Globus pallidus (tissue), 1 donor: ENCODE data around the gene TMEM131.
"Not testable (repeated sequence)": the region's sequence is repeated elsewhere in the genome, so short reads cannot be mapped to it uniquely, and the experiment has no call there.

Experiments
- DNase-seq: peaks from one replicate; pipeline ENCODE4 v3.0.0-alpha.2; 2015; ENCODE audit warnings: low spot score

Gene TMEM131

DNA sequence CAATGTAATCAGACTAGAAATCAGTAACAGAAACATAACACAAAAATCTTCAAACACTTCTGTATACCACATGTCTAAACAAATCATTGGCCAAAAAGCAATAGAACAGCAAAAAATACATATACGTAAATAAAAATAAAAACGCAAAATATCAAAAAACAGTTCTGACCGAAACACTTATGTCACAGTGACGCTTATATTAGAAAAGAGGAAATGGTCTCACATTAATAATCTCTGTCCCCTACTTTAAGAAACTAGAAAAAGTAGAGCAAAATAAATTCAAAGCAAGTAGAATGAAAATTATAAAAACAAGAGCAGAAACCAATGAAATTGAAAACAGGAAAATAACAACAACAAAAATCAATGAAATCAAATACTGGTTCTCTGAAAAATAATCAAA lies 41.9 kb downstream of the TMEM131 start:
- DNase-seq: no peak

DNA sequence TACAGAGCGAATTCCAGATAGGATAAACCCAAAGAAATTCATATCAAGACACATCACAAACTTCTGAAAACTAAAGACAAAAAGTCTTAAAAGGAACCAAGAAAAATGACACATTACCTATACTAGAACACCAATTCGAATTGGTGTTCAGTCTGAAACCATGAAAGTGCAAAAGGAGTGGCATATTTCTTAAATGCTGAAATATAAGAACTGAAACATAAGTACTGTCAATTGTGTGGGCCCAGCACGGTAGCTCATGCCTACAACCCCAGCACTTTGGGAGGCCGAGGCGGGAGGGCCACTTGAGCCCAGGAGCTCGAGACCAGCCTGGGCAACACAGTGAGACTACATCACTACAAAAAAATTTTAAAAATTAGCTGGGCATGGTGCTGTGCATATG lies 43.4 kb downstream of the TMEM131 start:
- no peak for DNase-seq

DNA sequence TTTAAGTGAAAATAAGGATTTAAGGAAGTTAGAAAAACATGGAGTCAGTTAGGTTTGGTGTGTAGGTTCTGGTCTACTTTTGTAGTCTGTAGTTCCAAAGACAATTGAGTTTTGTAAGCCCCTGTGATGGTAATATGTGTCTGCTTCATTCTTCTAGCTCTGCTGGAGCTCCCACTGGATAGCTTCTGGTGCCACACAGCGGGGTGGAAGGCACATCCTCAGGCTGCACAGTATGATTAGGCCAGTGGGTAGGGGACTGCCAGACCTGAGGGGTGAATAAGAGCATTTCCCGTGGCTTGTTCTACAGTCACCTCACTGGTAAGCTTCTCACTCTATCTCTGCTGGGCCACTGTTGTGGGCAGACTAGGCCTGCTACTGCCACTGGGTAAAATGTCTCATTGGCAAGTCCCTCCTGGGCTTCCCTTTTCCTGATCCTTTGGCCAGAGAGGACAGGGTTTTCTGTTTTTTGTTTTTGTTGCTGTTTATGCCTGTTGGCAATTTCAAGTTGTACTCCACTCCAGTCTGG lies 44.5 kb downstream of the TMEM131 start:
- DNase-seq: no peak

DNA sequence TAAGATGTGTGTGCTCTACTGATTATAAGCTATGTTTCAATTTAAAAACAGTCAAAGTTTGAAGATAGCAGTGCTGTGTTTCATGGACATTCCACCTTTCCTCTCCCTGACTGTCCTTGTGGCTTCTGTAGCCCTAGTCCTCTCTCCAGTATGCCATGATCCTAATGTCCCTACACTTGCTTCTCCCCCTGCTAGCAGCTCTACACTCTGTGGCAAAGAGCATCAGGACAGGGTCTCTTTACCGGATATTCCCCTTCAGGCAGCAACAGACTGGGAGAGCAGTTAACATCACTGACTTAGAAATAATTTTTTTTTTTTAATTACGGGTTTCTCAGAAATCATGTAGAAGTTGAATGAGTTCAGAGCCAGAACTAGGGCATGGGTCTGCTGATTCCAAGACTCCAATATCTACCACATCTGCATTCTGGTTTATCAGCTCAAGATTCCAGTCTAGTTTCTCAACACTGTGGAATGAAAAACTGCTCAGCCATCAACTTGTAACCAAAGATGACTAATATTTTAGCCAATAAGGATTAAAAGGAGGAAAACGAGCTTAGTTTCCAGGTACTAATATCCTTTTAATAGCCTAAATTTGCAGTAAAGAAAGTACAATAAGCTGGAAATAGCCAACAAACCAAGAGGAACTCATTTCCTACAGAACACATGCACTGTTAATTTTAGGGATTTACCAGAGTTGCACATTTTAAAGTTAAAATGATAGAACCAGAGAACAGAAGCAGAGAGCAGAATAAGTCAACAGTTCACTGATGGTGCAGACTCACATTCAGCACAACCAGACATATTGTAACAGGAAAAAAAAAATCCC lies 45.2 kb downstream of the TMEM131 start:
- no peak for DNase-seq

DNA sequence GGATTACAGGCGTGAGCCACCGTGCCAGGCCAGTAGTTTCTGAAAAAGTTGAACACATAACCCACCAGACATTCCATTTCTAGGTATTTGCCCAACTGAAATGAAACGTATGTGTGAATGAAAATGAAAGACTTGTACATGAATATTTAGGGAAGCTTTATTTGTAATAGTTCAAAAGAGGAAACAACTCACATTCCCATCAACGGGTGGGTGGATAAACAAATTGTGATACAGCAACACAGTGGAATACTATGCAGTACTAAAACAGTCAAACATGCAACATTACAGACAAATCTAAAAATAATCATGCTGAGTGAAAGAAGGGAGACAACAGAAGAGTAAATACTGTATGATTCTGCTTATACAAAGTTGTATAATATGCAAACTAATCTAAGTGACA lies 46.8 kb downstream of the TMEM131 start:
- no peak for DNase-seq

DNA sequence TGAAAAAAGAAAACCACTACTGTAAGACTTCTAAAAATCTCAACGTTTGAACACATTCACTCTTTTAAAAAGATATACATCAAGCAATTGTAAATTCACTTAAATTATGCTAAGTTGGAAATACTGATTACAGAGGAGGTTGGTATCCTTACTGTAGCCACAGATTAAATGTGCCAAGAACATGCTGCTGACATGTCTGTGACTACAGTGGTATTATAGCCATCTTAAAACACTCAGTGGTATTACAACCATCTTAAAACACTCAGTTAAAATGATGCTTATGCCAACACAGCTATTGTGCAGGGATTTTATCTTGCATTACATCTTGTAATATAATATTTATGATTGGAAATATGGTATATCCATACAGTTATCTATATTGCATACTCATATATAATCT lies 50.0 kb downstream of the TMEM131 start:
- DNase-seq: no peak

DNA sequence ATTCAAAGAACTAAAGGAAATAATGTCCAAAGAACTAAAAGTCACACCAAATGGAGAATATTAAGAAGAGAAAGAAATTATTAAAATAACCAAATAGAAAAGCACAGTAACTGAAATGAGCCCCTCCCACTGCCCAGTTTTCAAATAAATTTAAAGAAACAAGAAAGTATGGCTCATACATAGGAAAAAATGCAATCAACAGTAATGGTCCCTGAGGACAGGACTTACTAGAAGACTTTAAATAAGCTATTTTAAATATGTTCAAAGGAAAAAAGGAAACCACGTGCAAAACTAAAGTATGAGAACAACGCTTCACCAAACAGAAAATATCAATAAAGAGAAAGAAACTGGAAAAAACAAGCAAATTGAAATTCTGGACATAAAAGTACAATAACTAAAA lies 58.9 kb downstream of the TMEM131 start:
- DNase-seq: no peak

DNA sequence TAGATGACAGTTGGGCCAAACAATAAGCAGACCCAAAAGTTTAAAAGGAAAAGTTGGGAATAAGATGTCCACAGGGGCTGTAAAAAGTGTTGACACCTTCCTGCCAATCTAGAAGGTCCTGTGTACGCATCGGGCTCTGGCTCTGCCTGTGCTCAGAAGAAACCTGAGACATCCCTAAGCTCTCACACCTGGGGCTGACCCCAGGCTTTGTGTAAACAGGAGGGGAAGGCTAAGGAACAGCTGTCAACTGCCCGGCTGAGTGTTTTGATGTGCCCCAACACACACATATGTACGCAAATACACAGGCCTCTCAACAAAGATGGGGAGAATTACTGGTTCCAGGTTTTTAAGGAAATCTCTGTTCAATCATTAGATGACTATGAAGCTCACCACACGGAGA lies 59.5 kb downstream of the TMEM131 start:
- DNase-seq: no peak

DNA sequence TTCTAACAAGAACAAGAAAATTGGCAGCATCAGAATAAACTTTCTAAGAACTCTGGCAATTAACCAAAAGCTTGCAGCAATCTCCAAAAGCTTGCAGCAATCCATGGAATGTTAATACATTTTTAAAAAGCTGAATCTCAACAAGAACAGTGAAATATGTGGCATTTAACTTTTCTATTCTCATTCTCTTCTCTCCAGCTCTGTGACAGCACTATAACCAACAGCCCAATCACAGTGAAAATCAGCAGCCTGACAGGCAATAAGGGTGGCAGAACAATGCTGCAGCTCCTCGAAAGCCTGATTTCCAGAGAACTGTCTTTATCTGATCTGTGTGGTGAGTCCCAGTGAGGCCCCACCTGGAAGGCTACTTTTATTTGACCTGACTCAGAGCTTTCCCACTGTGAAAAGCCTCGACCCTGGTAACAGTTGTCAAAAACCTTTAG lies 60.0 kb downstream of the TMEM131 start:
- peak; percentile 15 for DNase-seq

DNA sequence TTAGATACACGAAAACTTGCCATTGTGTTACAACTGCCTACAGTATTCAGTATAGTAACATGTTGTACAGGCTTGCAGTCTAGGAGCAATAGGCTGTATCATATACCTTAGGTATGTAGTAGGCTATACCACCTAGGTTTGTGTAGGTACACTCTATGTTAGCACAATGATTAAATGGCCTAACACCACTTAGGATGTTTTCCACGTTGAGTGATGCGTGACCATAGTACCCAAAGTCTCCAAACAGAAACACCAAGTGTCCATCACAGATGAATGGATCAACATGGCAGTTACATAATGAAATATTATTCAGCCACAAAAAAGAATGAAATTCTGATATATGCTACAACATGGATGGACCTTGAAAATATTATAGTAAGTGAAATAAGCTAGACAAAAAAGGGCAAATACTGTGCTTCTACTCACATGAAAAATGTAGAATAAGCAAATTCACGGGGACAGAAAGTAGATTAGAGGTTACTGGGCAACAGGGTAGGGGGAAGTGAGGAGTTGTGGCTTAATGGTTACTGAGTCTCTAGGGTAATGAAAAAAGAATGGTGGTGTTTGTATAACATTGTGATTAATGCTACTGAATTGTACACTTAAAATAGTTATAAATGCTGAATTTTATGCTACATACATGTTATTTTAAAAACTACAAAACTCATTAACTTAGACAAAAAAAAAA lies 62.6 kb downstream of the TMEM131 start:
- DNase-seq: no peak

DNA sequence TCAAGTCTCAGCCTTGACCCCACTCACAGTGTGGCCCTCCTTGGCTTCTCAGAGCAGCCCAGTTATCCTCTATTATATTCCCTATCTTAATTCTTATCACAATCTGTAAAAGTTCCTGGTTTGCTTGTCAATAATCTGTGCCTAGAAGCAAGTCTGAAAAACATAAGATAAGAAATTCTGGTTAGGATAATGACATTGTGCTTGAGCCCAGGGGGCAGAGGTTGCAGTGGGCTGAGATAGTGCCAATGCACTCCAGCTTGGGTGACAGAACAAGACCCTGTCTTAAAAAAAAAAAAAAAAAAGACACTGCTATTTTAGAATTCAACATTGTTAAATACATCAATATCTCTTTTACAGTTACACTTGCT lies 63.9 kb downstream of the TMEM131 start:
- no peak for DNase-seq

DNA sequence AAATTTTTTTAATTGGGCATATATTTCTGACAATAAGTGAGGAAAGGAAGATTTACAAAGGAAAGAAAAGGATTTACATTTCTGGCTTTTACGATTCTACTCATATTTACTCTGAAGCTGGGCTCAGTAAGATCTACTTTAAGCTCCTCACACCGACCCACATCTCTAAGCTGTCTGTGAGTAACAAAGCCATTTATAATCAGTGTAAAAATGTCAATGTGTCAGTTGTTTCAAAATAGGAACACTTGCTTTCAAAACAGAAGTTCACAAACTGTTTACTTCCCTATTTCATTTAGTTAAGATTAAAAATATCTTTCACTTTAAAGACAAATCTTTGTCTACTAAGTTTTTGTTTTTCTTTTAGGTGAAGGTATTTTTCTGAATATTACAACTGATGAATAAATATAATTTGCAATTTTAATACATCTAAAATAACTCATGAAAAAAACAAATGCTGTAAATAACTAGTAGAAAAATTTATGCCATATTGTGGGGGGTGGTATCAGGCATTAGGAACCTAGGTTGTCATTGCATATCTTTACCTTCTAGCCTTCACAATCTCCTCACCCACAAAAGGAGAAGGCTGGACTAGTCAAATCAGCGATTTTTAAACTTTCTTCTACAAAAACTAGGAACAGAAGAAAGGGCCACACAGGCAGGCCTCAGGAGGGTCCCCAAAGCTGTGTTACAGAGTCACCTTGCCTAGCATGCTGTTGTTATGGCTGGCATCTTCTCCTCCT lies 64.5 kb downstream of the TMEM131 start:
- peak; percentile 5 for DNase-seq

DNA sequence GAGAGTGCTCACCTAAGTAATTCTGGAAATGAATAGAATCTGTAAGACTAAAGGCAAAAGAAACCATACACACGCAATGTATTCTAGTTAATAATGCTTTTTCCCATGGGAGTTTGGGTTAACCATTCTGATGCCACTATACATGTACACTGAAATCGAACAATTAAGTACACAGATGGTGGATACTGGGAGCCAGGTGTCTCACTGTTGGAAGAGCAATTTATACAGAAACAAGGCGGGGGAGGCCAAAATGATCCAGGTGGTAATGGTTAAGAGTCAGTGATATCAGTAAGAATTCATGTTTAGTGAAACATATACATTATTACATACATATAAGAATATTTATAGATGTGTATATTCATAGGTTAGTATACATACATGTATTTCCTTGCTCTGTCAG lies 67.2 kb downstream of the TMEM131 start:
- no peak for DNase-seq

DNA sequence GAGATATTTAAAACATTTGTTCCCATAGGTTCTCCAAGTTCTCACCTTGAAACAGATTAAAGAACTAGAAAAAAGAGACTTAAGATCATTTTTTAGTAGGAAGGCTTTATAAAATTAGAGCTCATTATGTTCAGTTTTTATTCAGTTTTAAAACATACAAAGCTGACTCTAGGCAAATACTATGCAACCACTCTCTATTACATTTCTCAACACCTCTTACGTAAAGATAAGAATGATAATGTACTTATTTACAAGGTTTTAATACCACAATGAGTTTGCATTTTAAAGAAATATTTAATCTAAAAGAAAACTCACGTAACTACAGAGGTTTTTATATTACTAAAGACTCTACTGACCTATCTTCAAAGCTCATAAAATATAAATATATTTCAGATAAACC lies 68.8 kb downstream of the TMEM131 start:
- DNase-seq: no peak

DNA sequence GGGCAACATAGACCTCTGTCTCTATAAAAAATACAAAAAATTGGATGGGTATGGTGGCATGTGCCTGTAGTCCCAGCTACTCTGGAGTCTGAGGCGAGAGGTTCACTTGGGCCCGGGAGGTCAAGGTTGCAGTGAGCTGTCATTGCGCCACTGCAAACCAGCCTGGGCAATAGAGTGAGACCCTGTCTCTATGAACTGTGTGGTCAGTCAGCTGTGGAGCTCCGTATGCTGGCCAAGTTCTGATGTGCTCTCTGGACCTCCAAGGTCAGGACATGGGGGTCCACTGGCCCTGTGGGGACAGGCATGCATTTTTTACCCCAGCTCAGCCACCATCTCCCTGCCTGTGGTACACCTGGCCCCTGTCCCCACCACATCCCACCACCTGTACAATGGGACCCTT lies 71.6 kb downstream of the TMEM131 start:
- DNase-seq: no peak

DNA sequence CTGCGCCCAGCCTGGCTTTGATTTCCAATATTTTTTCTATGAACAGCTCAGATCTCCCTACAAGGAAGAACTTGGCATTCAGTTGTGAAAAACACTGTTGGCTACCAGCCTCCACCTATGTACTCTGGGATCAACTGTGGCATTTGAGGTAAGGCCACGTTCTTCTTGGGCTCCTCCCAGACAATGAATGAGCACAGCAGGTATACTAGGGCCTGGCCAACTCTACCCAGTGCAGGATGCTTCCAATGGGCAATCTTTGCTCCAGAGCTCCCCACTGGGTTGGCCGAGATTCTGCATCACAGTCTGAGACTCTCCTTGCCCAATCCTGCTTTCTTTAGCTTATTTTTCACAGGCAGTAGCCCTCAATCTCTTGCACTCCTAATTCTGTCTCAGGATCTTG lies 75.9 kb downstream of the TMEM131 start:
- DNase-seq: no peak

DNA sequence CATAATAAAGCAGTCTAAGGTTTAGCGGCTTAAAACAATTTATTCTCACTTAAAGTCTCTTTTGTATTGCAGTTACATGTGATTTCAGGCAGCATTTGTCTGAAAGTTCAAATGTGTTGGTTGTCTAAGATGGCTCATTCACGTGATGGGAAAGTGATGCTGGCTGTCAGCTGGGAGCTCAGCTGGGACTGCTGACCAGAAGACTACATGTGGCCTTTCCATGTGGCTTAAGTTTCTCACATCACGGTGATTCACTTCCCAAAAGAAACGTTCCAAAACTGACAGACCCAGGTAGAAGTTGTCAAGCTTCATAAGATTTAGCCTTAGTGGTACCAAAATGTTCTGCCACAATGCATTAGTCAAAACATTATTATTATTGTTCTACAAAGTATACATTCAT lies 76.9 kb downstream of the TMEM131 start:
- peak; percentile 2 for DNase-seq

DNA sequence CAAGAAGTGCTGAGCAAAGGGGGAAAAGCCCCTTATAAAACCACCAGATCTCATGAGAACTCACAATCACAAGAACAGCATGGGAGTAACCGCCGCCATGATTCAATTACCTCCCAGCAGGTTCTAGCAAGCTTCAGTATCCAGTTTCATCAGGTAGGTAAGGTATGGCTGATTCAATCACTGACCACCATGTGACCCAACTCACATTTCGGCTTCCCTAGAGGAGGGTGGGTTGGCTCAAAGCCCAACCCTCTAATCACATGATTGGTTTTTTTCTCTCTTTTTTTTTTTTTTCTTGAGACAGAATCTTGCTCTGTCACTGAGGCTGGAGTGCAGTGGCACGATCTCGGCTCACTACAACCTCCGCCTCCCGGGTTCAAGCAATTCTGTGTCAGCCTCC lies 78.1 kb downstream of the TMEM131 start:
- not testable (repeated sequence) for DNase-seq

DNA sequence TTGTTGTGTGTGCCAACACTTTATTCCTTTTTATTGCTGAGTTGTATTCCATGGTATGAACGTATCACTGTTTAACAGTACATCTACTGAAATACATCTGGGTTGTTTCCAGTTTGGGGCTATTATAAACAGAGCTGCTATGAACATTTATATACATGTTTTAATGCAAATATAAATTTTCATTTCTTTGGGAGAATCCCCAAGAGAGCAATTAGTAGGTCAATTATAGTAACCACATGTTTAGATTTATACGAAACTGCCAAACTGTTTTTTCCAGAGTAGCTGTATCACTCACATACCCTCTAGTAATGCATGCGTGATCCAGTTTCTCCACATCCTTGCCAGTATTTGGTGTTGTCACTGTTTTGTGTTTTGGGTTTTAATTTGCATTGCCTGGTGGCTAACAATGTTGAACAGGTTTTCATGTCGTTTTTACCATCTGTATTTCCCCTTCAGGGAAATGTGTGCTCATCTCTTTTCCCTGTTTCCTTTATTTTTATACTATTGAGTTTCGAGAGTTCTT lies 81.0 kb downstream of the TMEM131 start:
- DNase-seq: no peak

DNA sequence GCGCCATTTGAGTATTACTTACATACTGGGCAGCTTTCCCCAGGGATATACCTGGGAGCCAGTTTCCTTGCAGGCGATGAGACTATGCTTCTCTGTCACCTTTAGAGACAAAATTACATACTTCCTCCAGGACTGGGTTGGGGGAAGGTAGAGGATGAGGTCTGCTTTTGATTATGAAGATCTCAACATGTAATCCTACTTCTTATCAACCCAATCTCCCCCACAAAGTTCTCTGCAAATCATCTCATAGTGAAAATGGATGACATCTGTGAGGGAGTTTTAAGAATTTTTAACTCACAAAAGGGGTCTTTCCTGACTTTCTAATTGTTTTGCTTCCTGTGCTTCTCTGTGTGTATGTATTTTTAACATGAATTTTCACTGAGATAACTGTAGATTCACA lies 81.9 kb downstream of the TMEM131 start:
- DNase-seq: no peak

DNA sequence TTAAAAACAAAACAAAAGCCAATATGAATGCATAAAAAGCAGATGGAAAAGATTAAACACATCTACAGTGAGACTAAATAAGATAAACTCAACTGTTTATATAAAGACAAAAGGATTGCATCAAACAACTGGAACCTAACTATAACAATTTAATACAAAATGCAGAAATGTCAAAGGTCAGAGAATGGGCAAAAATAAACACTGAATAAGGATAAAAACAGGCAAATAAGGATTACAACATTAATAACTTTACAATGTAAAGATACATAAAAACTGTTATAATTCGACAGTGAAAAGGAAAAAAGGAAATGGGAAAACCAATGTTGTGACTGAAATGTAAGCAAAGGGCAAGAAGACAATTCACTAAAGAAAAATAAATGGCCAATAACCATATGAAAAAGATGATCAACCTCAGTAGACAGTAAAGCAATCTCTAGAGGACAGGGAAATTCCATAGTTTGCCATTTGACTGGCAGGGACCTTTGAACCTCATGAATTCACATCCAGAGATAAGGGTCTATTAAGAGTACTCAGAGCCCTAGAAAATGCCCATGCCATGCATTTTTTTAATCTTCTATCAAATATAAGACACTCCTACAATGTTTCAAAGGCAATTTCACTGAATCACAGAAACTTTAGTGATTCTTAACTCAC lies 83.7 kb downstream of the TMEM131 start:
- DNase-seq: no peak
